GM18498 (cell line): ENCODE data around the gene TMEM26.
"Not testable (repeated sequence)": the region's sequence is repeated elsewhere in the genome, so short reads cannot be mapped to it uniquely, and the experiment has no call there.

Source experiments
- ATAC-seq: cut with Tn5 transposase; IDR thresholded peaks from one replicate; pipeline ENCODE4 v1.9.1; 2021; ENCODE audit warnings: mild to moderate bottlenecking, moderate library complexity; ENCODE audit not compliant: unreplicated experiment

The TMEM26 gene

DNA sequence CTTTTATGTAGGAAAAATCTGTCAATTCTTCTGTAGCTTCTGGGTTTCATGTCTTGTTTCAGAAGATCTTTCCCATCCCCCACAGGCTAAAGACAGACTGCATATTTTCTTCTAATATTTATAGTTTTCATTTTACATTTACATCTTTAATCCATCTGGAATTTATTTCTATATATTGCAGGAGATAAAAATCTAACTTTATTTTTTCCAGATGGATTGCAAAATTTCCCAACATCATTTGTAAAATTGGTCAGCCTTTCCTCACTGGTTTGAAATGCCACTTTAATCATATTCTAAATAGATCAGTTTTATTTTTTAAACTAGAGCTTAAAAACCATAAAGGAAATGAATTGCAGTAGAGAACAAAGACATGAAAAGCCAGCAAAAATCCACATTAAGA, 46.9 kb downstream of the TMEM26 start:
- no peak for ATAC-seq

- no peak for ATAC-seq
These were observed 48.4 kb downstream of the TMEM26 start for GRCh38 chr10:61404751-61405150.

- no peak for ATAC-seq
These were observed 52.7 kb downstream of the TMEM26 start for GRCh38 chr10:61400524-61400923.

DNA sequence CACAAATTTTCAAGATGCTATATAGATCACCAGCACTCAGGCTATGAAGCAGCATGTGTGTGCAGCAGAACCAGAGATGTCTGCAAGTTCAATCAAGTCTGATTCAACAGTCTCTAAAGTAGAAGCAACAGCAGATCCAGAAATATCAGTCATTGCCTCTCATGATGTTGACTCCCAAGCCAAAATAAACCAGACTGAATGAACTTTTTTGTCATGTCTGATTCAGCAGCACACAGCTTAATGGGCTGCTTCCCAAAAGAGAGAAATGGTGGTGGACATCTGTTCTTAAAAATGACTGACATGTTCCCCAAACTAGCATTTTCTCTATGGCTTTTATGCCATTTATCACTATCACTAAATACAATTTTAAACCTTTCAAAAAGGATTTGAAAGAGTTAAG, 53.8 kb downstream of the TMEM26 start:
- no peak for ATAC-seq

GRCh38 chr10:61398366-61399129, 54.6 kb downstream of the TMEM26 start:
- no peak for ATAC-seq

DNA sequence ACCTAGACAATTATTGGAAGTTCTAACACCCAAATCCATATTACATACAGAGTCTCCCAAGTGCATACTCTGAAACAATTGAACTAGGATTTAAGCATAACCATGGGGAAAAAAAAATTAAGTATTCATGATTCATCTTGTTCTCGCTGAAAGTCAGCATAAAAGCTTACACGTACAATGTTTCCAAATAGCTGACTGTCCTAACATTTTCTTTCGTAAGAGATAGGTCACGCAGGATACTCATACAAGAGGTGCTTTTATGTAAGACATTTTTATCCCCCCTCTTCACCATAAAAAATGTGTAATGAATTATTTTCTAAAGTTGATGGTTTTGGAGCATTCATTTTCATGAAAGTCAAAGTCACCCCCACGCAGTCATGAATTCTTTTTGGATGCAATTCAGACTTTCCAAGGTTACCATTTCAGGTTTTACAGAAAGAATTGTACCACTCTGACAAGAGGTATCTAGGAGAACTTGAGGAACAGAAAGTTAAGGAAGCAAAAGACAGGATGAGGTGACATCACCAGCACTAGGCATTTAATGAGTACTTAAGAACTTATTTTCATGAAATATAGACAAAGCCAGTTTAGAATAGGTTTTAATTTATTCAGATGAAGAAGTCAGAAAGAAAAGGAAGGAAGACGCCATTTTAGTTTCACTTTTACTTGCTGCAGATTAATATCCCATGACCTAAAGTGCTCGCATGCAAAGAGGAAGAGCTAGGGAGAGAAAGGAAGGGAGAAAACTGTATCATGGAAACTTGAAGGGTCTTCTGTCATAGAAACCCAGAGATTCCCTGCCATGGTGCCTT, 55.8 kb downstream of the TMEM26 start:
- peak; percentile 73 for ATAC-seq

- peak; percentile 48 for ATAC-seq
These were observed 61.9 kb downstream of the TMEM26 start for GRCh38 chr10:61391281-61391680.

DNA sequence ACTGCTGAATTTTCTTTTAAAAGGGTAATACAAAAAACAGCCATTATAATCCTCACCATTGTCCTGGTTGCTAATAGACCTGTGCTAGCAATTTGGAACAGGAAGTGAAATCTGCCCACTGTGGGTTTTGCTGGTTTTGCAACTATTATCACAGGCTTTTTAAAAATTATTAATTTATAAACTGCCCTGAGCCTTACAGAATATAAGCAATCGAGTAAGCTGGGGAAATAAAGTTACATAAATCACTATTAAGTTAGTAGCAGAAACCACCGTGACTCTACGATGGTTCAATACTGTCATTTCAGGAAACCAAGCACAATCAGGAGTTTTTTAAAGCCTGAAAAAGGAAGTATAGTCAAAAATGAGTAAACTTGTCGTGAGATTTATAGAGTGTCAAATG, 62.3 kb downstream of the TMEM26 start:
- ATAC-seq, result peak; percentile 80

DNA sequence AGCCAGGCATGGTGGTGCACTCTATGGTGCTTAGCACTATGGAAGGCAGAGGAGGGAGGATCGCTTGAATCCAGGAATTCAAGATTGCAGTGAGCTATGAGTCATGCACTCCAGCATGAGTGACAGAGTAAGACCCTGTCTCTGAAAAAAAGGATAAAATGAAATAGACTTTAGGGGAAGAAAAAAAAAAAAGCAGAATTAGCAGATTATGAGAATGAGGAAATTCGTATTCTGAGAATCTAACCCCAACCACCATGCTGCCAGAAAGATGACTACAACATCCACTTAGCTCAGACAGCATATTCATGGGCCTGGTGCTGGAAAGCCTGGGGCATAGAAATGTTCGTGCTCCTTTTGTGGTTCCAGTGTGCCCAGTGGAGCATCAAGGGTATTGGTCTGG, 63.3 kb downstream of the TMEM26 start:
- no peak for ATAC-seq

DNA sequence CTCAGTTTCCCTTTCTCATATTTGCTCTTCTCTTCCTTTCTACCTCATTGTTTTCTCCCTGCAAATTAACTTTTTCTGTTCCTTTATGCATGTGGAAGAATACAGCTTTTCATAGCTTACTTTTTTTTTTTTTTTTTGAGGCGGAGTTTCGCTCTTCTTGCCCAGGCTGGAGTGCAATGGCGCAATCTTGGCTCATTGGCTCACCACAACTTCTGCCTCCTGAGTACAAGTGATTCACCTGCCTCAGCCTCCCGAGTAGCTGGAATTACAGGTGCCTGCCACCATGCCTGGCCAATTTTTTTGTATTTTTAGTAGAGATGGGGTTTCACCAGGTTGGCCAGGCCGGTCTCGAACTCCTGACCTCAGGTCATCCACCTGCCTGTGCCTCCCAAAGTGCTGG, 64.2 kb downstream of the TMEM26 start:
- not testable (repeated sequence) for ATAC-seq

DNA sequence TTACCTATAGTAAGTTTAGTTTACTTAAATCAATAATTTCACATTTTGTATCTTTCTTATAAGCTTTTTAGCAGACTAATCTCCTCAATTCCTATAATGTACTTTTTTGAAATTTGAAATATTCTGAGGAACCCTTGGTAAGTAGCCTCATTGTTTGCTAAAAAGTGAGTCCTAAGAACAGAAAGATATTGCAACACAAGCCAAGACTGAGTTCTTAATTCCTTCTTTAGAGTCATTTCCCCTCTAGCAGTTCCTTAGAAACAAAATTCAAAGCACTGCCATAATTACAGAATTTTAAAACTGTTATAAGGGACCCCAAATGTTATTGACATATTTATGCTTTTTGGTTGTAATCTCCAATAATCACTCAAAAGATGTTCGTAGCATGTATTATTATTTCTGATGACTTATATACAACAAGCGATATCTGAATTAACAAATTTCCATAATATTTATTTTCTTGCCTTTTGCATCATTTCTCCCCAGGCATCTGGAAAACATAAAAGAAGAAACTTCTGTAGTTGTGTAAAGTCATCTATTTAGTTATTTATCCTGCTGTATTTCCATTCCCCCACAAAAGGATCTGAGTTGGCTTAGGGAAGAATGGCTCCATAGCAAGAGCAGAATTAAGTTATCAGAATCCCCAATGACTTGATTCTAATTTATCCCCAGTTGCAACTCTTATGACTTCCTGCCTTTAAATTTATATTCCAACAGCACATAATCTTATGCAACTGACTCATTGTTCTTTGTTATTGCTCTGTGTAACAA, 67.8 kb downstream of the TMEM26 start:
- no peak for ATAC-seq

GRCh38 chr10:61381153-61381552, 72.0 kb downstream of the TMEM26 start:
- not testable (repeated sequence) for ATAC-seq

GRCh38 chr10:61378865-61379264, 74.3 kb downstream of the TMEM26 start:
- no peak for ATAC-seq

- no peak for ATAC-seq
These were observed 76.2 kb downstream of the TMEM26 start for GRCh38 chr10:61376908-61377368.

- ATAC-seq, result no peak
These were observed 76.8 kb downstream of the TMEM26 start for GRCh38 chr10:61376377-61376776.

GRCh38 chr10:61366365-61366764, 86.8 kb downstream of the TMEM26 start:
- ATAC-seq, result no peak

GRCh38 chr10:61364619-61365018, 88.6 kb downstream of the TMEM26 start:
- no peak for ATAC-seq

GRCh38 chr10:61363006-61363405, 90.2 kb downstream of the TMEM26 start:
- ATAC-seq, result no peak

GRCh38 chr10:61359452-61359851, 93.7 kb downstream of the TMEM26 start:
- no peak for ATAC-seq

- ATAC-seq, result no peak
These were observed 95.5 kb downstream of the TMEM26 start for GRCh38 chr10:61357687-61358086.
